H1 (cell line): ENCODE data around the gene GNG7. TPM values are rescaled to one million over a fixed set of nuclear protein-coding genes. Genes with fewer than 3 reads are reported as not detected.

Experiments
- CTCF ChIA-PET: fragments of 300-600 bp; sonication (Branson Sonifier 250); formaldehyde crosslinking; loops from one replicate; lab custom pipeline; 2021; ENCODE audit not compliant: partially characterized antibody; lab: Charles Lee
- POLR2A ChIA-PET: fragments of 300-600 bp; sonication (Branson Sonifier 250); formaldehyde crosslinking; loops from one replicate; lab custom pipeline; 2021; ENCODE audit warnings: inconsistent platforms; ENCODE audit not compliant: partially characterized antibody; lab: Charles Lee
- DNase-seq, 2 experiments: peaks; one replicate each; pipeline versions ENCODE4 v3.0.0 to v3.0.0-alpha.2; 2010 to 2022; ENCODE audit warnings: low spot score in 2 of 2, low read depth in 1 of 2, mixed read lengths in 1 of 2
- FAIRE-seq: peaks from 2 replicates; lab custom pipeline; 2011; peaks lifted over from hg19 to GRCh38; lab: Jason Lieb, UNC
- H2AFZ ChIP-seq: 2 replicates; pipeline ENCODE4 v1.8.1; 2012; ENCODE audit warnings: low read length, inconsistent platforms
- H2AK5ac ChIP-seq: 2 replicates; pipeline ENCODE4 v1.6.1; 2013; ENCODE audit warnings: low read depth, low read length
- H2BK120ac ChIP-seq: replicated peaks from 2 replicates; pipeline ENCODE3; 2013; ENCODE audit warnings: low read depth, low read length, inconsistent platforms
- H2BK12ac ChIP-seq: 2 replicates; pipeline ENCODE4 v1.6.1; 2013; ENCODE audit warnings: low read depth, low read length
- H2BK15ac ChIP-seq: 2 replicates; pipeline ENCODE4 v1.6.1; 2013; ENCODE audit warnings: low read length
- H2BK20ac ChIP-seq: 2 replicates; pipeline ENCODE4 v1.6.1; 2013; ENCODE audit warnings: low read length
- H2BK5ac ChIP-seq: 2 replicates; pipeline ENCODE4 v1.6.1; 2013; ENCODE audit warnings: low read depth, low read length
- H3K14ac ChIP-seq: 2 replicates; pipeline ENCODE4 v1.6.1; 2013; ENCODE audit warnings: inconsistent platforms; ENCODE audit not compliant: insufficient read length
- H3K18ac ChIP-seq: 2 replicates; pipeline ENCODE4 v1.6.1; 2013; ENCODE audit warnings: low read length; ENCODE audit errors: extremely low read depth
- H3K23ac ChIP-seq: 2 replicates; pipeline ENCODE4 v1.6.1; 2013; ENCODE audit warnings: inconsistent platforms; ENCODE audit not compliant: insufficient read length
- H3K23me2 ChIP-seq: 2 replicates; pipeline ENCODE4 v1.6.1; 2013; ENCODE audit warnings: low read depth, low read length
- H3K27ac ChIP-seq: 2 replicates; pipeline ENCODE4 v1.6.1; 2011; ENCODE audit warnings: low read depth, low read length, inconsistent platforms
- H3K27me3 ChIP-seq, 4 experiments: replicated peaks in 1 of 4; 1 replicate in 1 of 4; 2 replicates in 3 of 4; pipeline versions ENCODE4 v1.6.1 to v1.8.1; 2011 to 2013; ENCODE audit warnings: low read length in 3 of 4, mild to moderate bottlenecking in 3 of 4, inconsistent platforms in 2 of 4, mixed read lengths in 2 of 4, moderate library complexity in 1 of 4; ENCODE audit not compliant: control insufficient read depth in 3 of 4, insufficient read depth in 3 of 4; ENCODE audit errors: extremely low read depth in 1 of 4
- H3K36me3 ChIP-seq, 4 experiments: 2 replicates each; pipeline versions ENCODE4 v1.6.1 to v1.8.1; 2011 to 2013; ENCODE audit warnings: mild to moderate bottlenecking in 4 of 4, low read length in 3 of 4, moderate library complexity in 2 of 4, control low read depth in 1 of 4, inconsistent platforms in 1 of 4; ENCODE audit not compliant: insufficient read depth in 4 of 4, control insufficient read depth in 2 of 4
- H3K4ac ChIP-seq: replicated peaks from 2 replicates; pipeline ENCODE3; 2013; ENCODE audit warnings: low read length, low read depth, mixed read lengths, inconsistent platforms; ENCODE audit not compliant: insufficient read length
- H3K4me1 ChIP-seq, 4 experiments: replicated peaks in 1 of 4; 1 replicate in 1 of 4; 2 replicates in 3 of 4; pipeline versions ENCODE4 v1.6.1 to v1.8.1; 2011 to 2013; ENCODE audit warnings: low read length in 3 of 4, inconsistent platforms in 2 of 4, mixed read lengths in 1 of 4; ENCODE audit not compliant: insufficient read depth in 4 of 4, control insufficient read depth in 3 of 4
- H3K4me2 ChIP-seq, 2 experiments: 2 replicates each; pipeline versions ENCODE4 v1.6.1 to v1.8.1; 2011 to 2013; ENCODE audit warnings: low read depth in 2 of 2, low read length in 2 of 2, control low read depth in 1 of 2, inconsistent platforms in 1 of 2, mild to moderate bottlenecking in 1 of 2; ENCODE audit not compliant: insufficient read depth in 1 of 2
- H3K4me3 ChIP-seq, 4 experiments: fragments of 200-600, 300-600 bp in 1 of 4; sonication (generic), shearing (Covaris generic), sonication (Bioruptor Twin) in 1 of 4; 2 replicates each; pipeline versions ENCODE4 v1.5.1 to v1.8.1; 2011 to 2016; ENCODE audit warnings: low read length in 4 of 4, low read depth in 3 of 4, control low read depth in 2 of 4, inconsistent platforms in 2 of 4, mild to moderate bottlenecking in 2 of 4, mixed read lengths in 1 of 4, moderate library complexity in 1 of 4; ENCODE audit not compliant: insufficient read depth in 2 of 4; ENCODE audit errors: extremely low read depth in 1 of 4
- H3K56ac ChIP-seq: replicated peaks from 2 replicates; pipeline ENCODE3; 2013; ENCODE audit warnings: low read depth, mild to moderate bottlenecking, mixed read lengths, low read length, inconsistent platforms; ENCODE audit not compliant: insufficient read length
- H3K79me1 ChIP-seq: 2 replicates; pipeline ENCODE4 v1.6.1; 2013; ENCODE audit warnings: low read depth, low read length, control low read depth
- H3K79me2 ChIP-seq, 2 experiments: 2 replicates each; pipeline versions ENCODE4 v1.6.1 to v1.8.1; 2012 to 2013; ENCODE audit warnings: low read length in 2 of 2, mild to moderate bottlenecking in 2 of 2, inconsistent platforms in 1 of 2; ENCODE audit not compliant: insufficient read depth in 2 of 2, control insufficient read depth in 1 of 2
- H3K9ac ChIP-seq, 4 experiments: replicated peaks in 1 of 4; 1 replicate in 1 of 4; 2 replicates in 3 of 4; pipeline versions ENCODE4 v1.6.1 to v1.8.1; 2011 to 2013; ENCODE audit warnings: low read depth in 3 of 4, low read length in 3 of 4, control low read depth in 2 of 4, mild to moderate bottlenecking in 2 of 4, moderate library complexity in 2 of 4, inconsistent platforms in 1 of 4; ENCODE audit errors: extremely low read depth in 1 of 4
- H3K9me3 ChIP-seq, 2 experiments: 2 replicates each; pipeline versions ENCODE4 v1.6.1 to v1.8.1; 2012 to 2013; ENCODE audit warnings: mild to moderate bottlenecking in 2 of 2, moderate library complexity in 2 of 2, control low read depth in 1 of 2, inconsistent platforms in 1 of 2, low read depth in 1 of 2, low read length in 1 of 2, mixed read lengths in 1 of 2; ENCODE audit not compliant: insufficient read depth in 2 of 2
- H4K20me1 ChIP-seq, 2 experiments: replicated peaks in 1 of 2; 2 replicates each; pipeline versions ENCODE3 to v1.8.1; 2011 to 2013; ENCODE audit warnings: inconsistent platforms in 2 of 2, low read length in 2 of 2, mild to moderate bottlenecking in 1 of 2; ENCODE audit not compliant: insufficient read depth in 2 of 2, control insufficient read depth in 1 of 2
- H4K5ac ChIP-seq: 2 replicates; pipeline ENCODE4 v1.6.1; 2013; ENCODE audit warnings: low read length, low read depth, mixed read lengths, inconsistent platforms; ENCODE audit not compliant: insufficient read length
- H4K8ac ChIP-seq: 2 replicates; pipeline ENCODE4 v1.8.0; 2013; ENCODE audit warnings: mild to moderate bottlenecking, moderate library complexity, low read length, inconsistent platforms; ENCODE audit not compliant: insufficient read depth; ENCODE audit errors: extremely low read depth
- H4K91ac ChIP-seq: replicated peaks from 2 replicates; pipeline ENCODE3; 2013; ENCODE audit warnings: low read length, mixed read lengths, inconsistent platforms; ENCODE audit not compliant: insufficient read length
- ASH2L ChIP-seq: fragments of 200-600, 300-600 bp; sonication (generic); IDR thresholded peaks from one replicate; pipeline ENCODE4 v1.7.1; 2017; ENCODE audit warnings: low read length
- CBX8 ChIP-seq: fragments of 300-800, 300-1000 bp; sonication (generic); IDR thresholded peaks from 2 replicates; pipeline ENCODE4 v1.7.1; 2016; ENCODE audit warnings: low read depth, low read length, borderline replicate concordance
- CEBPB ChIP-seq: IDR thresholded peaks from 2 replicates; pipeline ENCODE4 v1.6.1; 2012; ENCODE audit warnings: low read depth, low read length
- EZH2 ChIP-seq: fragments of 200-600 bp; sonication (generic); IDR thresholded peaks from 2 replicates; pipeline ENCODE4 v1.7.1; 2012; ENCODE audit warnings: low read depth, mild to moderate bottlenecking, moderate library complexity, low read length, inconsistent platforms; ENCODE audit not compliant: severe bottlenecking
- GABPA ChIP-seq: IDR thresholded peaks from 2 replicates; pipeline ENCODE4 v1.6.1; 2011; ENCODE audit warnings: mild to moderate bottlenecking, low read length, moderate library complexity, borderline replicate concordance; ENCODE audit not compliant: insufficient read depth
- HDAC2 ChIP-seq, 2 experiments: fragments of 300-600 bp in 1 of 2; sonication (generic) in 1 of 2; IDR thresholded peaks; 2 replicates each; pipeline ENCODE4 v1.6.1; 2011 to 2012; ENCODE audit warnings: low read depth in 2 of 2, low read length in 2 of 2, mild to moderate bottlenecking in 2 of 2, moderate library complexity in 2 of 2, borderline replicate concordance in 1 of 2, inconsistent platforms in 1 of 2
- HDAC6 ChIP-seq: IDR thresholded peaks from one replicate; pipeline ENCODE4 v1.7.1; 2012; ENCODE audit warnings: low read depth, mild to moderate bottlenecking, inconsistent platforms, low read length, moderate library complexity
- KDM4A ChIP-seq: IDR thresholded peaks from one replicate; pipeline ENCODE4 v1.7.1; 2012; ENCODE audit warnings: low read depth, mild to moderate bottlenecking, moderate library complexity, low read length, inconsistent platforms; ENCODE audit not compliant: severe bottlenecking
- POU5F1 ChIP-seq: IDR thresholded peaks from 2 replicates; pipeline ENCODE4 v1.6.1; 2011; ENCODE audit warnings: low read depth, mild to moderate bottlenecking, low read length, moderate library complexity
- RXRA ChIP-seq: IDR thresholded peaks from 2 replicates; pipeline ENCODE4 v1.6.1; 2011; ENCODE audit warnings: low read depth, mild to moderate bottlenecking, low read length, moderate library complexity; ENCODE audit not compliant: insufficient read depth
- SP2 ChIP-seq: IDR thresholded peaks from 2 replicates; pipeline ENCODE4 v1.6.1; 2012; ENCODE audit warnings: mild to moderate bottlenecking, low read length, inconsistent platforms
- SP4 ChIP-seq: IDR thresholded peaks from 2 replicates; pipeline ENCODE4 v1.6.1; 2012; ENCODE audit warnings: low read length, inconsistent platforms
- TBP ChIP-seq: IDR thresholded peaks from 2 replicates; pipeline ENCODE4 v1.6.1; 2011; ENCODE audit warnings: low read depth, low read length, improper control_type of control experiment
- WGBS, 2 experiments: shearing (Covaris generic) in 1 of 2; methylation state at CpG; one replicate each; pipeline versions ENCODE4 v1.1.6 to v1.1.7; 2013 to 2015; ENCODE audit warnings: low lambda C conversion rate in 2 of 2, mixed read lengths in 2 of 2, inconsistent platforms in 1 of 2, low coverage in 1 of 2, missing lambda C conversion rate in 1 of 2; ENCODE audit not compliant: insufficient replicate concordance in 2 of 2, insufficient coverage in 1 of 2, insufficient read length in 1 of 2; ENCODE audit errors: extremely low coverage in 1 of 2, missing lambda C conversion rate in 1 of 2; 5-methylcytosine and 5-hydroxymethylcytosine counted together
- polyA plus RNA-seq, 7 experiments: library from polyadenylated mRNA; depleted of rRNA in 3 of 7; stranded (reverse) in 5 of 7; unstranded in 2 of 7; fragments of >200 nt in 5 of 7; fragments of 200-250 nt in 2 of 7; gene quantifications; 1 replicate in 5 of 7; 2 replicates in 1 of 7; 4 replicates in 1 of 7; pipeline versions ENCODE4 v1.2.1 to v1.2.3, GENCODE V29; 2011 to 2013; ENCODE audit warnings: missing spikeins in 2 of 7, mixed read lengths in 2 of 7
- total RNA-seq: library from RNA; stranded (reverse); fragmentation: NEBNext Ultra II Directional; extraction: Animal tissue kit (Norgen Biotek cat#: 25700); gene quantifications from 2 replicates; pipeline ENCODE4 v1.2.1, GENCODE V29; 2021

The GNG7 gene
- total and polyA plus RNA-seq, 2 of the 8 experiments (the other 6 are each of a cell fraction or from before 2014, with no cell fraction given): 2.8 to 7.8 TPM

DNA sequence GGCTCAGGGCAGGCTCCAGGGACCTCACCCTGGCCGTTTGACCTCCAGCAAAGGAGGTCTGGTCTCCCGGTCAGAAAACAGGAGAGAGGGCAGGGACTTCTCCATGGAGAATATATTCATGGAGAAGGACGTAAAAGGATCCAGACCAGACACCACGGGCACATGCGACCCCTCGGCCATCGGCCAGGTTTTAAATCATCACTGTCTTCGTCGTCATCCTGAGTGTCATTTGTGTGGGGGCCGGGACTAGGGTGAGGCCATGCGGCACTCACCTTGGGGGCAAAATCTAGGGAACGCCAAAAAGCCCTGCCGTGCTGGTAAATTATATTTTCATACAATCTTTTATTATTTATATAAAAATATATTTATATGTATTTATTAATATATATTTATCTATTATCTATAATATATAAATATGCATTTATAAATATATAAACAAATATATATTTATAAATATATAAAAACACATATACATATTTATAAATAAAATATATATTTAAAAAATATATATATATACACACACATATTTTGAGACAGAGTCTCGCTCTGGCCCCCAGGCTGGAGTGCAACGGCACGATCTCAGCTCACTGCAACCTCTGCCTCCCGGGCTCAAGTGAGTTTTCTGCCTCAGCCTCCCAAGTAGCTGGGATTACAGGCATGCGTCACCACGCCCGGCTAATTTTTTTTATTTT is 151.2 kb downstream of the GNG7 start:
- Histone ChIP-seq H2BK20ac (peak overlapping the region; percentile 82; the same call in 1 of the 2 replicates), H3K4me2 (no peak overlapping the region), H2BK15ac (no peak overlapping the region; the same call in 1 of the 2 replicates), H3K27me3 (no peaks in the 10 kb centered on the region; a peak in 1 of 7 replicates), H2BK5ac (peak overlapping the region; percentile 77; the same call in 1 of the 2 replicates), H3K79me2 (no peaks in the 10 kb centered on the region), H3K4ac (no peak overlapping the region), H4K5ac (no peak overlapping the region), H3K4me3 (no peak overlapping the region), H3K23ac (no peak overlapping the region), H4K20me1 (no peaks in the 10 kb centered on the region), H3K56ac (no peak overlapping the region), H3K79me1 (no peaks in the 10 kb centered on the region), H3K18ac (no peak overlapping the region), H3K27ac (no peak overlapping the region), H2BK120ac (no peak overlapping the region), H3K9me3 (no peaks in the 10 kb centered on the region; a peak in 1 of 4 replicates), H2AFZ (no peak overlapping the region), H3K9ac (no peak overlapping the region), H3K36me3 (no peaks in the 10 kb centered on the region), H3K4me1 (peaks cover 0 to 5% (median 1%) of the 10 kb centered on the region in 4 experiments; a peak in 2 of 7 replicates), H3K14ac (no peak overlapping the region), H3K23me2 (no peaks in the 10 kb centered on the region), H4K91ac (peak overlapping the region; percentile 84), H2BK12ac (peak overlapping the region; percentile 95; the same call in 1 of the 2 replicates), H2AK5ac (no peak overlapping the region), H4K8ac (no peak overlapping the region)
- TF ChIP-seq POU5F1 (no peak), HDAC2 (IDR thresholded peaks at IDR 0.05; ENCODE audit: borderline replicate concordance in 1 of 2, low read depth in 2 of 2, low read length in 2 of 2) (no peak), SP2 (no peak), TBP (no peak), GABPA (no peak), CEBPB (no peak), HDAC6 (no peak), SP4 (no peak), KDM4A (no peak), CBX8 (no peak), EZH2 (no peak), RXRA (no peak), ASH2L (no peak)
- CTCF ChIA-PET: interaction anchor here (0.6 to 1.8 kb wide), 5 partner anchors 26 to 86 kb away, joined by 3 to 12 read pairs (median 5); no protein-coding TSS in a partner anchor
- FAIRE-seq: no peak
- WGBS, 2 experiments: 89% methylated on average over 20 of the region's 20 CpGs; no CpG with 5 or more reads in 1 of the 2 experiments
- POLR2A ChIA-PET: interaction anchor here (1.0 to 3.2 kb wide), 5 partner anchors 10 to 75 kb away, joined by 4 to 24 read pairs (median 7); no protein-coding TSS in a partner anchor
- no peak for DNase-seq
